Spleen (tissue), 7 donors: ENCODE measurements around the gene RPRD1B.

ENCODE experiments used
- POLR2AphosphoS5 ChIP-seq, 3 donors: sonication (generic); formaldehyde crosslinking; IDR thresholded peaks; one replicate each; pipeline ENCODE4 v1.5.1; 2017; ENCODE audit warnings: antibody characterized with exemption in 3 of 3
- TF ChIP-seq, protein P1 (sequence below), 11 experiments: fragments of 200-600 bp in 7 of 11; fragments of 450-650 bp in 4 of 11; sonication (generic) in 4 of 11; IDR thresholded peaks in 8 of 11; conservative IDR thresholded peaks in 3 of 11; 1 replicate in 7 of 11; 2 replicates in 4 of 11; pipeline versions ENCODE4 v1.4.0 to v1.8.0; 2016 to 2021; ENCODE audit warnings: antibody characterized with exemption in 11 of 11, inconsistent platforms in 4 of 11, mild to moderate bottlenecking in 1 of 11
- donor health status: DM: no; HTN: no; CAD: no; lungs with moderate emphysema.
- donor health status: DM: no; HTN: no; CAD: no.
- donor health status: DM: no; HTN: no; CAD: no.

DNA sequence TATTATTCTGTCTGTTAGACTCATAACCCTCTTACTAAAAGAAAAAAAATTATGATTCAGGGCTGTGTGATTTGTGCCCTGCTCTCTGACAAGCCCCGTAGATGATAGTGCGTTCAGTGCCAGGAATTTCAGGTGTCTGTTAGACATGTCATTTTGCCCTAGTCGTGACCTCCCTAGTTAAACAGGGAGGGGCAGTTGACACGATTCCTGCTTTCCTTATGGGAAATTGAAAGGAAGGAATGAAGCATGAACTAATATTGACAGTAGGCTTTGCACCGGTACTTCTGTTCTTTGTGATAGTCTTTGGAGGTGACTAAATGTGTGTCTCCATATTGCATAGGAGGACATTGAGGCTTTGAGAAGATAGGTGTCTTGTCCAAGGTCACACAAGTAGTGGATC, 26.3 kb downstream of the RPRD1B start:
- TF ChIP-seq, protein P1, sequence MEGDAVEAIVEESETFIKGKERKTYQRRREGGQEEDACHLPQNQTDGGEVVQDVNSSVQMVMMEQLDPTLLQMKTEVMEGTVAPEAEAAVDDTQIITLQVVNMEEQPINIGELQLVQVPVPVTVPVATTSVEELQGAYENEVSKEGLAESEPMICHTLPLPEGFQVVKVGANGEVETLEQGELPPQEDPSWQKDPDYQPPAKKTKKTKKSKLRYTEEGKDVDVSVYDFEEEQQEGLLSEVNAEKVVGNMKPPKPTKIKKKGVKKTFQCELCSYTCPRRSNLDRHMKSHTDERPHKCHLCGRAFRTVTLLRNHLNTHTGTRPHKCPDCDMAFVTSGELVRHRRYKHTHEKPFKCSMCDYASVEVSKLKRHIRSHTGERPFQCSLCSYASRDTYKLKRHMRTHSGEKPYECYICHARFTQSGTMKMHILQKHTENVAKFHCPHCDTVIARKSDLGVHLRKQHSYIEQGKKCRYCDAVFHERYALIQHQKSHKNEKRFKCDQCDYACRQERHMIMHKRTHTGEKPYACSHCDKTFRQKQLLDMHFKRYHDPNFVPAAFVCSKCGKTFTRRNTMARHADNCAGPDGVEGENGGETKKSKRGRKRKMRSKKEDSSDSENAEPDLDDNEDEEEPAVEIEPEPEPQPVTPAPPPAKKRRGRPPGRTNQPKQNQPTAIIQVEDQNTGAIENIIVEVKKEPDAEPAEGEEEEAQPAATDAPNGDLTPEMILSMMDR (IDR thresholded peaks at IDR 0.05 in 8 of 11, conservative IDR thresholded peaks at IDR 0.05 in 3 of 11): no peak
- TF ChIP-seq POLR2AphosphoS5 (IDR thresholded peaks at IDR 0.05): no peak
